IMR-90 (cell line): ENCODE measurements around the gene OSBPL3. TPM values are rescaled to one million over a fixed set of nuclear protein-coding genes. Genes with fewer than 3 reads are reported as not detected.

ENCODE experiments used
- ATAC-seq: fragments of 200-7000 bp; cut with Tn5 transposase; 2 replicates; pipeline ENCODE4 v1.9.1; 2020; ENCODE audit warnings: low read depth, mild to moderate bottlenecking, moderate library complexity
- BruUV-seq: library from RNA; stranded (reverse); fragments of 400-500 nt; replicated peaks from 2 replicates; lab custom pipeline; 2021; lab: Mats Ljungman, UMichigan
- CTCF ChIA-PET: fragments of 300-600 bp; formaldehyde crosslinking; extraction: SDS; loops from one replicate; lab custom pipeline; 2021; ENCODE audit warnings: antibody characterized with exemption; lab: Yijun Ruan, JAX
- POLR2A ChIA-PET: fragments of 300-600 bp; sonication (Branson Sonifier 250); formaldehyde crosslinking; loops from one replicate; lab custom pipeline; 2022; ENCODE audit warnings: antibody characterized with exemption; ENCODE audit not compliant: unreplicated experiment; lab: Charles Lee
- DNase-seq: peaks from one replicate; pipeline ENCODE4 v3.0.0; 2013
- H2AFZ ChIP-seq: replicated peaks from 2 replicates; pipeline ENCODE3; 2013; ENCODE audit warnings: low read length, mild to moderate bottlenecking; ENCODE audit not compliant: poor library complexity
- H2AK5ac ChIP-seq: 2 replicates; pipeline ENCODE4 v1.6.1; 2013; ENCODE audit warnings: low read depth, low read length, inconsistent platforms
- H2AK9ac ChIP-seq: replicated peaks from 2 replicates; pipeline ENCODE3; 2013; ENCODE audit warnings: mild to moderate bottlenecking, low read depth, low read length, moderate library complexity; ENCODE audit not compliant: poor library complexity
- H2BK120ac ChIP-seq: 2 replicates; pipeline ENCODE4 v1.6.1; 2013; ENCODE audit warnings: low read depth, low read length, inconsistent platforms
- H2BK15ac ChIP-seq: 3 replicates; pipeline ENCODE4 v1.6.1; 2013; ENCODE audit warnings: low read depth, low read length, inconsistent platforms
- H2BK20ac ChIP-seq: 2 replicates; pipeline ENCODE4 v1.6.1; 2013; ENCODE audit warnings: low read depth, mild to moderate bottlenecking, inconsistent platforms, low read length, moderate library complexity
- H2BK5ac ChIP-seq: 2 replicates; pipeline ENCODE4 v1.6.1; 2013; ENCODE audit warnings: mild to moderate bottlenecking, low read depth, low read length, inconsistent platforms; ENCODE audit not compliant: poor library complexity, severe bottlenecking
- H3K14ac ChIP-seq: replicated peaks from 2 replicates; pipeline ENCODE4 v1.6.1; 2013; ENCODE audit warnings: low read depth, low read length, inconsistent platforms
- H3K18ac ChIP-seq: 2 replicates; pipeline ENCODE4 v1.6.1; 2013; ENCODE audit warnings: low read depth, low read length, control low read depth
- H3K23ac ChIP-seq: 2 replicates; pipeline ENCODE4 v1.6.1; 2013; ENCODE audit warnings: low read depth, low read length, inconsistent platforms
- H3K27ac ChIP-seq: 2 replicates; pipeline ENCODE4 v1.5.1; 2013; ENCODE audit warnings: mild to moderate bottlenecking, control low read depth, low read length; ENCODE audit not compliant: insufficient read depth
- H3K27me3 ChIP-seq: 2 replicates; pipeline ENCODE4 v1.6.1; 2013; ENCODE audit warnings: low read length; ENCODE audit not compliant: control insufficient read depth, insufficient read depth
- H3K36me3 ChIP-seq: 2 replicates; pipeline ENCODE4 v1.6.1; 2013; ENCODE audit warnings: low read length, mixed read lengths; ENCODE audit not compliant: control insufficient read depth, insufficient read depth
- H3K4ac ChIP-seq: 2 replicates; pipeline ENCODE4 v1.6.1; 2013; ENCODE audit warnings: low read depth, low read length, inconsistent platforms
- H3K4me1 ChIP-seq: 2 replicates; pipeline ENCODE4 v1.6.1; 2013; ENCODE audit warnings: low read length, mixed read lengths; ENCODE audit not compliant: control insufficient read depth, insufficient read depth
- H3K4me2 ChIP-seq: 2 replicates; pipeline ENCODE4 v1.6.1; 2013; ENCODE audit warnings: low read depth, mild to moderate bottlenecking, control low read depth, low read length, moderate library complexity
- H3K4me3 ChIP-seq: 2 replicates; pipeline ENCODE4 v1.5.1; 2013; ENCODE audit warnings: low read depth, mild to moderate bottlenecking, control low read depth, low read length, moderate library complexity; ENCODE audit not compliant: insufficient read depth
- H3K56ac ChIP-seq: 2 replicates; pipeline ENCODE4 v1.6.1; 2013; ENCODE audit warnings: low read length, inconsistent platforms; ENCODE audit not compliant: insufficient read depth; ENCODE audit errors: extremely low read depth
- H3K79me1 ChIP-seq, 2 experiments: 2 replicates each; pipeline ENCODE4 v1.6.1; 2013; ENCODE audit warnings: low read length in 2 of 2, inconsistent platforms in 1 of 2, low read depth in 1 of 2
- H3K9ac ChIP-seq: 2 replicates; pipeline ENCODE4 v1.6.1; 2013; ENCODE audit warnings: low read depth, low read length, control low read depth
- H3K9me1 ChIP-seq: 2 replicates; pipeline ENCODE4 v1.6.1; 2013; ENCODE audit warnings: low read length, inconsistent platforms; ENCODE audit not compliant: insufficient read depth
- H3K9me3 ChIP-seq: 2 replicates; pipeline ENCODE4 v1.6.1; 2013; ENCODE audit warnings: low read length; ENCODE audit not compliant: control insufficient read depth, insufficient read depth
- H4K20me1 ChIP-seq: 2 replicates; pipeline ENCODE4 v1.6.1; 2013; ENCODE audit warnings: low read length, inconsistent platforms; ENCODE audit not compliant: insufficient read depth
- H4K5ac ChIP-seq: 2 replicates; pipeline ENCODE4 v1.6.1; 2013; ENCODE audit warnings: mild to moderate bottlenecking, low read depth, low read length, control low read depth
- H4K8ac ChIP-seq, 2 experiments: 2 replicates each; pipeline ENCODE4 v1.6.1; 2013; ENCODE audit warnings: low read depth in 2 of 2, low read length in 2 of 2, control low read depth in 1 of 2, inconsistent platforms in 1 of 2
- H4K91ac ChIP-seq: 2 replicates; pipeline ENCODE4 v1.6.1; 2013; ENCODE audit warnings: low read depth, low read length, inconsistent platforms; ENCODE audit not compliant: insufficient read depth
- BHLHE40 ChIP-seq: fragments of 150-350 bp; IDR thresholded peaks from 2 replicates; pipeline ENCODE4 v1.6.1; 2016; ENCODE audit warnings: mild to moderate bottlenecking, low read depth, low read length
- CHD1 ChIP-seq: IDR thresholded peaks from 2 replicates; pipeline ENCODE4 v1.6.1; 2012; ENCODE audit warnings: low read depth, low read length, improper control_type of control experiment
- FOS ChIP-seq: fragments of 150-350 bp; IDR thresholded peaks from 2 replicates; pipeline ENCODE4 v1.6.1; 2016; ENCODE audit warnings: low read depth, low read length
- MAZ ChIP-seq: IDR thresholded peaks from 2 replicates; pipeline ENCODE4 v1.6.1; 2012; ENCODE audit warnings: low read depth, mild to moderate bottlenecking, low read length, improper control_type of control experiment, moderate library complexity, borderline replicate concordance
- MXI1 ChIP-seq: IDR thresholded peaks from 2 replicates; pipeline ENCODE4 v1.6.1; 2012; ENCODE audit warnings: low read depth, mild to moderate bottlenecking, low read length, moderate library complexity, borderline replicate concordance
- NFE2L2 ChIP-seq: fragments of 150-350 bp; IDR thresholded peaks from 2 replicates; pipeline ENCODE4 v1.6.1; 2016; ENCODE audit warnings: low read depth, mild to moderate bottlenecking, low read length
- RAD21 ChIP-seq: IDR thresholded peaks from 2 replicates; pipeline ENCODE4 v1.6.1; 2012; ENCODE audit warnings: low read length, improper control_type of control experiment
- RCOR1 ChIP-seq: IDR thresholded peaks from 2 replicates; pipeline ENCODE4 v1.6.1; 2012; ENCODE audit warnings: mild to moderate bottlenecking, low read length, improper control_type of control experiment; ENCODE audit not compliant: insufficient replicate concordance
- RFX5 ChIP-seq: IDR thresholded peaks from 2 replicates; pipeline ENCODE4 v1.8.0; 2012; ENCODE audit warnings: low read depth, mild to moderate bottlenecking, low read length, moderate library complexity
- SMC3 ChIP-seq: fragments of 150-350 bp; IDR thresholded peaks from 2 replicates; pipeline ENCODE4 v1.6.1; 2016; ENCODE audit warnings: low read depth, mild to moderate bottlenecking, antibody characterized with exemption, low read length, moderate library complexity
- WGBS, 2 experiments: methylation state at CpG; one replicate each; pipeline versions ENCODE4 v1.1.5 to v1.1.7; 2013; ENCODE audit warnings: missing lambda C conversion rate in 2 of 2; ENCODE audit not compliant: insufficient read length in 1 of 2; ENCODE audit errors: extremely low coverage in 2 of 2; 5-methylcytosine and 5-hydroxymethylcytosine counted together
- dilution Hi-C: fragments of 300-500 bp; cut with HindIII; formaldehyde crosslinking; loops from one replicate; pipeline ENCODE4 v1.14.3; 2018; ENCODE audit warnings: low sequenced_read_pairs; ENCODE audit not compliant: unreplicated experiment
- in situ Hi-C: fragments of 300-500 bp; cut with MboI; formaldehyde crosslinking; loops from 3 replicates; pipeline ENCODE4 v1.14.3; 2019; ENCODE audit warnings: low sequenced_read_pairs, inconsistent platforms, mixed read lengths
- intact Hi-C: fragments of 100-400 bp; cut with micrococcal nuclease; formaldehyde crosslinking; loops from 2 replicates; pipeline ENCODE4 v1.10.0; 2022
- polyA plus RNA-seq, 3 experiments: library from polyadenylated mRNA; depleted of rRNA; stranded (reverse); fragments of >200 nt; gene quantifications; 2 replicates each; pipeline ENCODE4 v1.2.3, GENCODE V29; 2012; ENCODE audit warnings: low replicate concordance in 1 of 3
- total RNA-seq: library from RNA; depleted of rRNA; stranded (reverse); fragments of >200 nt; gene quantifications from 2 replicates; pipeline ENCODE4 v1.2.3, GENCODE V29; 2012
- TF ChIP-seq, protein P1 (sequence below): conservative IDR thresholded peaks from 2 replicates; pipeline ENCODE4 v1.5.1; 2012; ENCODE audit warnings: mild to moderate bottlenecking, low read depth, low read length, improper control_type of control experiment
- TF ChIP-seq, protein P2 (sequence below): fragments of 150-350 bp; IDR thresholded peaks from 2 replicates; pipeline ENCODE4 v1.6.1; 2016; ENCODE audit warnings: low read depth, mild to moderate bottlenecking, low read length, moderate library complexity, borderline replicate concordance

The OSBPL3 gene
- total and polyA plus RNA-seq, 2 of the 4 experiments (the other 2 are of a cell fraction) = 18.0 to 29.9 TPM

DNA sequence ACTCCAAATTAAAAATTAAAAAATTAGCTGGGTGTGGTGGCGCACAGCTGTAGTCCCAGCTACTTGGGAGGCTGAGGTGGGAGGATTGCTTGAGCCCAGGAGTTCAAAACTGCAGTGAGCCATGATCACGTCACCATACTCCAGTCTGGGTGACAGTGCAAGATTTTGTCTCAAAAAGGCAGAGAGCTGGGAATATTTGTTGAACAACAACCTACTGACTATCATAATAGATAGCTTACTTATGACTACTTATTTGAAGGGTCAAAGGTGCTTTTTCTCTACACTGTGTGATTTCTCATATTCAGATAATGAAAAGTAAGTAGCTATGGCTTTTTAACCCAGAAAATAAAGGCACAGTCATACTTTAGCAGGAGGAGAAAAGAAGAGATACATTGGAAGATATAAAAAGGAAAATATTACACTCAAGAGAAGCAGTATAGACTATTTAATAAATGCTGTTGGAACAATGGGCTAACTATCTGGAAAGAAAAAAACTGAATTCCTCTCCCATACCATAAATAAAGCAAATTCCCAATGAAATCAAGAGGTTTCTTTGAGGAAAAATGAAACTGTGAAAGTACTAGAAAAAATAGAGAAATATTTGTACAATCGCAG, 229.4 kb downstream of the OSBPL3 start:
- POLR2A ChIA-PET = interaction anchor here (1.7 kb wide), 1 partner anchor 8 kb away, joined by 4 read pairs; no protein-coding TSS in a partner anchor
- dilution Hi-C loops = no loop called here

More for the DNA sequence above, 229.4 kb downstream of the OSBPL3 start:
- H2BK20ac ChIP-seq = no peak overlapping the region
- TF ChIP-seq, protein P1, sequence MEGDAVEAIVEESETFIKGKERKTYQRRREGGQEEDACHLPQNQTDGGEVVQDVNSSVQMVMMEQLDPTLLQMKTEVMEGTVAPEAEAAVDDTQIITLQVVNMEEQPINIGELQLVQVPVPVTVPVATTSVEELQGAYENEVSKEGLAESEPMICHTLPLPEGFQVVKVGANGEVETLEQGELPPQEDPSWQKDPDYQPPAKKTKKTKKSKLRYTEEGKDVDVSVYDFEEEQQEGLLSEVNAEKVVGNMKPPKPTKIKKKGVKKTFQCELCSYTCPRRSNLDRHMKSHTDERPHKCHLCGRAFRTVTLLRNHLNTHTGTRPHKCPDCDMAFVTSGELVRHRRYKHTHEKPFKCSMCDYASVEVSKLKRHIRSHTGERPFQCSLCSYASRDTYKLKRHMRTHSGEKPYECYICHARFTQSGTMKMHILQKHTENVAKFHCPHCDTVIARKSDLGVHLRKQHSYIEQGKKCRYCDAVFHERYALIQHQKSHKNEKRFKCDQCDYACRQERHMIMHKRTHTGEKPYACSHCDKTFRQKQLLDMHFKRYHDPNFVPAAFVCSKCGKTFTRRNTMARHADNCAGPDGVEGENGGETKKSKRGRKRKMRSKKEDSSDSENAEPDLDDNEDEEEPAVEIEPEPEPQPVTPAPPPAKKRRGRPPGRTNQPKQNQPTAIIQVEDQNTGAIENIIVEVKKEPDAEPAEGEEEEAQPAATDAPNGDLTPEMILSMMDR = no peak
- TF ChIP-seq RAD21 = no peak
- no peak for TF ChIP-seq NFE2L2
- TF ChIP-seq RCOR1 = no peak
- TF ChIP-seq FOS = no peak
- no peak for TF ChIP-seq SMC3
- TF ChIP-seq, protein P2, sequence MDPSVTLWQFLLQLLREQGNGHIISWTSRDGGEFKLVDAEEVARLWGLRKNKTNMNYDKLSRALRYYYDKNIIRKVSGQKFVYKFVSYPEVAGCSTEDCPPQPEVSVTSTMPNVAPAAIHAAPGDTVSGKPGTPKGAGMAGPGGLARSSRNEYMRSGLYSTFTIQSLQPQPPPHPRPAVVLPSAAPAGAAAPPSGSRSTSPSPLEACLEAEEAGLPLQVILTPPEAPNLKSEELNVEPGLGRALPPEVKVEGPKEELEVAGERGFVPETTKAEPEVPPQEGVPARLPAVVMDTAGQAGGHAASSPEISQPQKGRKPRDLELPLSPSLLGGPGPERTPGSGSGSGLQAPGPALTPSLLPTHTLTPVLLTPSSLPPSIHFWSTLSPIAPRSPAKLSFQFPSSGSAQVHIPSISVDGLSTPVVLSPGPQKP = no peak
- no peak for TF ChIP-seq MAZ
- TF ChIP-seq CHD1 = no peak
- no peak for TF ChIP-seq MXI1
- TF ChIP-seq BHLHE40 = no peak
- no peak for TF ChIP-seq RFX5
- H3K9me3 ChIP-seq = no peaks in the 10 kb centered on the region
- in situ Hi-C loops (no loop called here), intact Hi-C loops (no loop called here)
- H3K27me3 ChIP-seq = no peaks in the 10 kb centered on the region
- H2BK15ac ChIP-seq = no peak overlapping the region
- H3K9ac ChIP-seq = no peak overlapping the region
- peaks cover 43 to 76% of the 10 kb centered on the region in 2 experiments for H3K79me1 ChIP-seq
- H3K23ac ChIP-seq = no peak overlapping the region
- H3K4ac ChIP-seq = peak overlapping the region; percentile 19; the same call in 1 of the 2 replicates
- H3K56ac ChIP-seq = no peak overlapping the region
- peaks cover 19% of the 10 kb centered on the region for H3K4me1 ChIP-seq
- peaks cover 12% of the 10 kb centered on the region for H3K36me3 ChIP-seq
- H4K20me1 ChIP-seq = no peaks in the 10 kb centered on the region
- WGBS, 2 experiments = 100% methylated on average over 1 of the region's 3 CpGs; no CpG with 5 or more reads in 1 of the 2 experiments
- no peak overlapping the region for H2AK5ac ChIP-seq
- H3K4me3 ChIP-seq = no peak overlapping the region
- peak overlapping the region; percentile 49 for H2BK5ac ChIP-seq
- H3K18ac ChIP-seq = no peak overlapping the region
- no peak overlapping the region for H2AK9ac ChIP-seq
- no TSS peak for BruUV-seq
- no peak overlapping the region for H3K27ac ChIP-seq
- no peak overlapping the region for H3K14ac ChIP-seq
- no peak overlapping the region for H4K5ac ChIP-seq
- no peak overlapping the region for H2BK120ac ChIP-seq
- H2AFZ ChIP-seq = no peak overlapping the region
- no peak overlapping the region for H4K8ac ChIP-seq
- no peak overlapping the region for H4K91ac ChIP-seq
- no peak for ATAC-seq
- DNase-seq = peak; percentile 33
- CTCF ChIA-PET = no interaction called here
- peaks cover 24% of the 10 kb centered on the region for H3K9me1 ChIP-seq
- H3K4me2 ChIP-seq = no peak overlapping the region
